ENCODE measurements around the gene TMPRSS4.

Gene TMPRSS4

DNA sequence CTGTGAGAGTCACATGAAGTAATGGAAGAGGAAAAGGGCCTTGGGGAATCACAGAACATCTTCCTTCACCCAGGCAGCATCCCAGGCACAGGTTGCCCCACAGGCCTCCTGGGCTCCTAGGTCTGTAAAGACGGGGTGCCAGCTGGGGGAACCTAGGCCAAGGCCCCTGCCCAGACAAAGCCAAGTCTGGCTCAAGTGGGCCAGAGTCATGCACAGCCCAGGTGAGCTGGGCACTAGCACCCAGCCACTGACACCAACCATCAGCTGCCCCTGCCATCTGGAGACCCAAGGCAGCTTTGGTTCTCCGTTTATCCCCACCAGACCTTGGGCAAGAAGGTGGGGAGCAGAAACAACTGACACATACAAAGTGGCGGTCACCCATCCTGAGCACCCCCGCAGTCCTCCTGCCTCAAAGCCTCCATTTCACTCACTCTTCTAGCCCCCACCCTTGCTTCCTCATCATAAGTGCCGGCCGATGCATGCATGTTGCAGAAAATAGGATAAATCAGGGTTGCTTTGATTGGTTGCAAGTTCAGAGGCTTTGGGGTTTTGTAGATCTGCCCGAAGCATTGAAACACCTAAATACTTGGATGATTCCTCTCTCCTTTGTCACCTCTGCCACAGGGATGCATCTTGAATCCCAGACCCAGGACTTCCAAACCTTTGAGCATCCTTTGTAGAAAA, 26.5 kb upstream of the TMPRSS4 start:
- no peaks in the 10 kb centered on the region for H3K79me2 ChIP-seq (ENCODE audit: insufficient read depth, low read length)
- no peak overlapping the region for H2AFZ ChIP-seq (ENCODE audit: low read length)
- no peak overlapping the region for H3K9ac ChIP-seq (ENCODE audit: low read depth, low read length, poor library complexity, severe bottlenecking)
- H3K4me3 ChIP-seq (ENCODE audit: low read length, poor library complexity, severe bottlenecking): no peak overlapping the region
- no peaks in the 10 kb centered on the region for H3K36me3 ChIP-seq (ENCODE audit: insufficient read depth, low read length)
- no peaks in the 10 kb centered on the region for H3F3A ChIP-seq (ENCODE audit: low read depth)
- H3K9me2 ChIP-seq (replicated peaks; ENCODE audit: low read depth, low read length): no peaks in the 10 kb centered on the region
- H4K20me1 ChIP-seq (ENCODE audit: insufficient read depth, low read length, poor library complexity, severe bottlenecking): no peaks in the 10 kb centered on the region
- H3K4me1 ChIP-seq (ENCODE audit: insufficient read depth, low read length, poor library complexity, severe bottlenecking): peaks cover 45% of the 10 kb centered on the region
- no peak overlapping the region for H3K4me2 ChIP-seq (ENCODE audit: low read depth, low read length, poor library complexity, severe bottlenecking)
- H3K27me3 ChIP-seq (ENCODE audit: insufficient read depth, low read length, poor library complexity, severe bottlenecking): no peaks in the 10 kb centered on the region
- H3K9me3 ChIP-seq (ENCODE audit: insufficient read depth, low read depth, low read length): no peaks in the 10 kb centered on the region
- no peak for TF ChIP-seq EZH2phosphoT487 (IDR thresholded peaks at IDR 0.05; ENCODE audit: borderline replicate concordance)
- TF ChIP-seq, protein P1, sequence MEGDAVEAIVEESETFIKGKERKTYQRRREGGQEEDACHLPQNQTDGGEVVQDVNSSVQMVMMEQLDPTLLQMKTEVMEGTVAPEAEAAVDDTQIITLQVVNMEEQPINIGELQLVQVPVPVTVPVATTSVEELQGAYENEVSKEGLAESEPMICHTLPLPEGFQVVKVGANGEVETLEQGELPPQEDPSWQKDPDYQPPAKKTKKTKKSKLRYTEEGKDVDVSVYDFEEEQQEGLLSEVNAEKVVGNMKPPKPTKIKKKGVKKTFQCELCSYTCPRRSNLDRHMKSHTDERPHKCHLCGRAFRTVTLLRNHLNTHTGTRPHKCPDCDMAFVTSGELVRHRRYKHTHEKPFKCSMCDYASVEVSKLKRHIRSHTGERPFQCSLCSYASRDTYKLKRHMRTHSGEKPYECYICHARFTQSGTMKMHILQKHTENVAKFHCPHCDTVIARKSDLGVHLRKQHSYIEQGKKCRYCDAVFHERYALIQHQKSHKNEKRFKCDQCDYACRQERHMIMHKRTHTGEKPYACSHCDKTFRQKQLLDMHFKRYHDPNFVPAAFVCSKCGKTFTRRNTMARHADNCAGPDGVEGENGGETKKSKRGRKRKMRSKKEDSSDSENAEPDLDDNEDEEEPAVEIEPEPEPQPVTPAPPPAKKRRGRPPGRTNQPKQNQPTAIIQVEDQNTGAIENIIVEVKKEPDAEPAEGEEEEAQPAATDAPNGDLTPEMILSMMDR (conservative IDR thresholded peaks at IDR 0.05; ENCODE audit: low read length): no peak

DNA sequence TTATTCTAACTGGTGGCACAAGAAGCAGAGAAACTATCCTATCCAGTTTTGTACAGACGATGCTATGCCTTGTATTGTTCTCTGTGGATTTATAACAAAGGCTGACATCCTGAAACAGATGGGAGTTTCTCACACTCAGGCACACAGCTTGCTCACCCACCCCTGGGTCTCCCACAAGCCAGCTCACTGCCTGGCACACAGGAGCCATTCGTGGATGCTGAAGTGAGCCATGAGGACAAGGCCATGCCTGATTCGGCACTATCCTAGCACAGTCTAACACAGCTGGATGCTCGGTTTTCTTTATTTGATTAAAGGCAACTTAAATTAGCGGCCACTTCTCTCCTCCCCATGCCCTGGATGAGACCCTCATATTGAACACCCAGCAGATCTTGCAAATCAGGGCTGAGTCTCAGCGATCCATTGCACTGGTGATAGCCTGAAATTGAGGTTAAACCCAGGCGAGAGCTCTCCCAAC, 25.7 kb upstream of the TMPRSS4 start:
- Histone ChIP-seq H3K4me3 (ENCODE audit: low read length, poor library complexity, severe bottlenecking) (no peak overlapping the region), H3K9ac (ENCODE audit: low read depth, low read length, poor library complexity, severe bottlenecking) (peak overlapping the region; percentile 5), H3K27me3 (ENCODE audit: insufficient read depth, low read length, poor library complexity, severe bottlenecking) (no peaks in the 10 kb centered on the region), H3K4me1 (ENCODE audit: insufficient read depth, low read length, poor library complexity, severe bottlenecking) (peaks cover 38% of the 10 kb centered on the region), H3K79me2 (ENCODE audit: insufficient read depth, low read length) (no peaks in the 10 kb centered on the region), H3K9me2 (replicated peaks; ENCODE audit: low read depth, low read length) (no peaks in the 10 kb centered on the region), H3K9me3 (ENCODE audit: insufficient read depth, low read depth, low read length) (no peaks in the 10 kb centered on the region), H3K4me2 (ENCODE audit: low read depth, low read length, poor library complexity, severe bottlenecking) (peak overlapping the region; percentile 42), H3K36me3 (ENCODE audit: insufficient read depth, low read length) (no peaks in the 10 kb centered on the region), H2AFZ (ENCODE audit: low read length) (no peak overlapping the region; the same call in 1 of the 2 replicates), H4K20me1 (ENCODE audit: insufficient read depth, low read length, poor library complexity, severe bottlenecking) (no peaks in the 10 kb centered on the region), H3F3A (ENCODE audit: low read depth) (no peaks in the 10 kb centered on the region)
- TF ChIP-seq, protein P1 (conservative IDR thresholded peaks at IDR 0.05; ENCODE audit: low read length): no peak
- TF ChIP-seq EZH2phosphoT487 (IDR thresholded peaks at IDR 0.05; ENCODE audit: borderline replicate concordance): no peak

DNA sequence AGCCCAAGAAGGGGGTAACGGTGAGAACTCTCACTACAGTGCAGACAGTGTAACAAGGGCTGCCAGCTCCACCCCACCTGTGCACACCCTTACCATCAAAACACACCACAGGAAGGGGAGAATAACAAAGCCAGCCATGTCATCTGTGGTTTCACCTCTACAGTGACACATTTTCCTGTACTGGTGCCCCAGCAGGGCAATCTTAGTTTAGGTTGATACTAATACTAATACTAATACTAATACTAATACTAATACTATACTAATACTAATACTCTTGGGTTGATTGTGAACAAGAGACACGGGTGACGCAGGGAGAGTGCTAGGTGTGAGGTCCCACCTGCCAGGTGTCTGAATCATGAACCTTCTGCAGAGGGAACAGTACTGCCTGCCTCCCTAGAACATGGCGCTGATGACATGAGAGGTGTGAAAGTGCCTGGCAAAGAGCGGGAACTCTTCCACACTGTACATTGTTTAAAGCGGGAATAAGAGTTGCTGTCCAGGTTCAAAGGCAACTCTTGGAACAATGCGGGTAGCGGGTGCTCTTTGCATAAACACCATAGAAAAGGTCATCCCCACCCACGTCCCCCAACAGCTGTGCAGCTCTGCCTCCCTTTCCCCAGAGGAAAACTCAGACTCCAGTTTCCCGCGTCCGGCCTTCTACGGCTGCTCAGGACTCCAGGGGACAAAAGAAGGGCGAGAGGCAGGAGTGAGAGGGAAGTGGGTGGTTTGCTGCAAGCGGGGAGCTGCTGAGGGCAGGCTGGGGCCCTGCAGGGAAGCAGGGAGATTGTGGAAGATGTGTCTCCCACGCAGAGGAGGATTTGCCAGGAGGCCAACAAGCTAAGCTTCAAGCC, 25.0 kb upstream of the TMPRSS4 start:
- Histone ChIP-seq H3K27me3 (ENCODE audit: insufficient read depth, low read length, poor library complexity, severe bottlenecking) (no peaks in the 10 kb centered on the region), H3F3A (ENCODE audit: low read depth) (no peaks in the 10 kb centered on the region), H3K36me3 (ENCODE audit: insufficient read depth, low read length) (no peaks in the 10 kb centered on the region), H3K9ac (ENCODE audit: low read depth, low read length, poor library complexity, severe bottlenecking) (peak overlapping the region; percentile 5), H3K4me3 (ENCODE audit: low read length, poor library complexity, severe bottlenecking) (no peak overlapping the region), H3K4me1 (ENCODE audit: insufficient read depth, low read length, poor library complexity, severe bottlenecking) (peaks cover 31% of the 10 kb centered on the region), H3K9me3 (ENCODE audit: insufficient read depth, low read depth, low read length) (no peaks in the 10 kb centered on the region), H3K4me2 (ENCODE audit: low read depth, low read length, poor library complexity, severe bottlenecking) (peak overlapping the region; percentile 42), H4K20me1 (ENCODE audit: insufficient read depth, low read length, poor library complexity, severe bottlenecking) (no peaks in the 10 kb centered on the region), H3K79me2 (ENCODE audit: insufficient read depth, low read length) (no peaks in the 10 kb centered on the region), H2AFZ (ENCODE audit: low read length) (peak overlapping the region; percentile 2; the same call in 1 of the 2 replicates), H3K9me2 (replicated peaks; ENCODE audit: low read depth, low read length) (no peaks in the 10 kb centered on the region)
- TF ChIP-seq, protein P1 (conservative IDR thresholded peaks at IDR 0.05; ENCODE audit: low read length): no peak
- TF ChIP-seq EZH2phosphoT487 (IDR thresholded peaks at IDR 0.05; ENCODE audit: borderline replicate concordance): no peak
